Measurements from ENCODE around the gene RYR2. TPM values are rescaled to one million over a fixed set of nuclear protein-coding genes. Genes with fewer than 3 reads are reported as not detected.

The RYR2 gene
- total RNA-seq, 2 experiments from 2014 or later: not detected

- H3K9me2 ChIP-seq (ENCODE audit: insufficient read depth, low read length): no peaks in the 10 kb centered on the region
Observed at GRCh38 chr1:237779356-237779755, 737.4 kb downstream of the RYR2 start.

GRCh38 chr1:237786066-237786719, 744.2 kb downstream of the RYR2 start:
- ChIA-PET POLR2A (interaction anchor here (0.7 kb wide), 2 partner anchors 248 to 1020 kb away, joined by 3 to 4 read pairs; no protein-coding TSS in a partner anchor), CTCF (ENCODE audit: unreplicated experiment) (no interaction called here)
- no peaks in the 10 kb centered on the region for H3K79me2 ChIP-seq (ENCODE audit: insufficient read depth, low read depth, low read length)

More at GRCh38 chr1:237779356-237779755, 737.4 kb downstream of the RYR2 start:
- ChIA-PET POLR2A (interaction anchor here (0.6 kb wide), 1 partner anchor 17 kb away, joined by 3 read pairs; no protein-coding TSS in a partner anchor), CTCF (ENCODE audit: unreplicated experiment) (no interaction called here)
- H3K4me3 ChIP-seq (ENCODE audit: low read depth, low read length, poor library complexity, severe bottlenecking): no peak overlapping the region
- H3K36me3 ChIP-seq (ENCODE audit: insufficient read depth, low read length): no peaks in the 10 kb centered on the region
- H2AFZ ChIP-seq (ENCODE audit: low read length): no peak overlapping the region
- no TSS peak for BruUV-seq (replicated peaks)
- no peak overlapping the region for H3K4me2 ChIP-seq (ENCODE audit: low read length)
- intact Hi-C loops (cut with micrococcal nuclease; ENCODE audit: unreplicated experiment): no loop called here
- no peak for DNase-seq (ENCODE audit: low spot score)
- no peak overlapping the region for H3K27ac ChIP-seq (ENCODE audit: low read depth, low read length, poor library complexity, severe bottlenecking)
- no peaks in the 10 kb centered on the region for H4K20me1 ChIP-seq (ENCODE audit: insufficient read depth, low read length)
- TF ChIP-seq CTCF (conservative IDR thresholded peaks at IDR 0.05; ENCODE audit: low read length) (no peak), EZH2phosphoT487 (IDR thresholded peaks at IDR 0.05; ENCODE audit: borderline replicate concordance, low read depth, low read length) (no peak)
- no peaks in the 10 kb centered on the region for H3K79me2 ChIP-seq (ENCODE audit: insufficient read depth, low read depth, low read length)
- no peaks in the 10 kb centered on the region for H3K9me3 ChIP-seq (ENCODE audit: low read length)
- H3K4me1 ChIP-seq (ENCODE audit: insufficient read depth, low read length, poor library complexity, severe bottlenecking): no peaks in the 10 kb centered on the region

More at GRCh38 chr1:237786066-237786719, 744.2 kb downstream of the RYR2 start:
- Histone ChIP-seq H4K20me1 (ENCODE audit: insufficient read depth, low read length) (no peaks in the 10 kb centered on the region), H3K4me2 (ENCODE audit: low read length) (no peak overlapping the region), H3K4me1 (ENCODE audit: insufficient read depth, low read length, poor library complexity, severe bottlenecking) (no peaks in the 10 kb centered on the region), H2AFZ (ENCODE audit: low read length) (no peak overlapping the region), H3K27ac (ENCODE audit: low read depth, low read length, poor library complexity, severe bottlenecking) (no peak overlapping the region), H3K9me3 (ENCODE audit: low read length) (no peaks in the 10 kb centered on the region), H3K36me3 (ENCODE audit: insufficient read depth, low read length) (no peaks in the 10 kb centered on the region), H3K4me3 (ENCODE audit: low read depth, low read length, poor library complexity, severe bottlenecking) (no peak overlapping the region), H3K9me2 (ENCODE audit: insufficient read depth, low read length) (no peaks in the 10 kb centered on the region)
- BruUV-seq (replicated peaks): no TSS peak
- TF ChIP-seq CTCF (conservative IDR thresholded peaks at IDR 0.05; ENCODE audit: low read length) (no peak), EZH2phosphoT487 (IDR thresholded peaks at IDR 0.05; ENCODE audit: borderline replicate concordance, low read depth, low read length) (no peak)
- intact Hi-C loops (cut with micrococcal nuclease; ENCODE audit: unreplicated experiment): no loop called here
- no peak for DNase-seq (ENCODE audit: low spot score)
